ENCODE measurements around the gene PDE4D. TPM values are rescaled to one million over a fixed set of nuclear protein-coding genes. Genes with fewer than 3 reads are reported as not detected.

Gene PDE4D
- total RNA-seq, 1 donor from 2014 or later: 7.6 TPM

GRCh38 chr5:59433174-59433573 is 460.4 kb downstream of the PDE4D start:
- no peaks in the 10 kb centered on the region for H3K9me3 Mint-ChIP-seq (ENCODE audit: low read depth)
- TF ChIP-seq, protein P1, sequence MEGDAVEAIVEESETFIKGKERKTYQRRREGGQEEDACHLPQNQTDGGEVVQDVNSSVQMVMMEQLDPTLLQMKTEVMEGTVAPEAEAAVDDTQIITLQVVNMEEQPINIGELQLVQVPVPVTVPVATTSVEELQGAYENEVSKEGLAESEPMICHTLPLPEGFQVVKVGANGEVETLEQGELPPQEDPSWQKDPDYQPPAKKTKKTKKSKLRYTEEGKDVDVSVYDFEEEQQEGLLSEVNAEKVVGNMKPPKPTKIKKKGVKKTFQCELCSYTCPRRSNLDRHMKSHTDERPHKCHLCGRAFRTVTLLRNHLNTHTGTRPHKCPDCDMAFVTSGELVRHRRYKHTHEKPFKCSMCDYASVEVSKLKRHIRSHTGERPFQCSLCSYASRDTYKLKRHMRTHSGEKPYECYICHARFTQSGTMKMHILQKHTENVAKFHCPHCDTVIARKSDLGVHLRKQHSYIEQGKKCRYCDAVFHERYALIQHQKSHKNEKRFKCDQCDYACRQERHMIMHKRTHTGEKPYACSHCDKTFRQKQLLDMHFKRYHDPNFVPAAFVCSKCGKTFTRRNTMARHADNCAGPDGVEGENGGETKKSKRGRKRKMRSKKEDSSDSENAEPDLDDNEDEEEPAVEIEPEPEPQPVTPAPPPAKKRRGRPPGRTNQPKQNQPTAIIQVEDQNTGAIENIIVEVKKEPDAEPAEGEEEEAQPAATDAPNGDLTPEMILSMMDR (IDR thresholded peaks at IDR 0.05; ENCODE audit: unreplicated experiment): no peak
- no peak overlapping the region for H3K27ac Mint-ChIP-seq
- H3K36me3 Mint-ChIP-seq (ENCODE audit: insufficient read depth): no peaks in the 10 kb centered on the region
- DNase-seq (ENCODE audit: low spot score, unreplicated experiment): no peak
- no peak overlapping the region for H3K4me3 Mint-ChIP-seq (ENCODE audit: low read depth)
- H3K27me3 Mint-ChIP-seq: no peaks in the 10 kb centered on the region
- H3K4me1 Mint-ChIP-seq (ENCODE audit: low read depth): peaks cover 3% of the 10 kb centered on the region

- TF ChIP-seq, protein P1 (IDR thresholded peaks at IDR 0.05; ENCODE audit: unreplicated experiment): no peak
- no peak for DNase-seq (ENCODE audit: low spot score, unreplicated experiment)
- Mint-ChIP-seq H3K27me3 (no peaks in the 10 kb centered on the region), H3K36me3 (ENCODE audit: insufficient read depth) (no peaks in the 10 kb centered on the region), H3K4me1 (ENCODE audit: low read depth) (peaks cover 3% of the 10 kb centered on the region), H3K27ac (no peak overlapping the region), H3K4me3 (ENCODE audit: low read depth) (no peak overlapping the region), H3K9me3 (ENCODE audit: low read depth) (no peaks in the 10 kb centered on the region)
These were observed 463.4 kb downstream of the PDE4D start for GRCh38 chr5:59430066-59430685.

GRCh38 chr5:59428391-59428790 is 465.1 kb downstream of the PDE4D start:
- H3K4me3 Mint-ChIP-seq (ENCODE audit: low read depth): no peak overlapping the region
- no peak overlapping the region for H3K27ac Mint-ChIP-seq
- TF ChIP-seq, protein P1 (IDR thresholded peaks at IDR 0.05; ENCODE audit: unreplicated experiment): no peak
- DNase-seq (ENCODE audit: low spot score, unreplicated experiment): no peak
- no peaks in the 10 kb centered on the region for H3K27me3 Mint-ChIP-seq
- H3K4me1 Mint-ChIP-seq (ENCODE audit: low read depth): peaks cover 3% of the 10 kb centered on the region
- H3K36me3 Mint-ChIP-seq (ENCODE audit: insufficient read depth): no peaks in the 10 kb centered on the region
- H3K9me3 Mint-ChIP-seq (ENCODE audit: low read depth): no peaks in the 10 kb centered on the region

DNA sequence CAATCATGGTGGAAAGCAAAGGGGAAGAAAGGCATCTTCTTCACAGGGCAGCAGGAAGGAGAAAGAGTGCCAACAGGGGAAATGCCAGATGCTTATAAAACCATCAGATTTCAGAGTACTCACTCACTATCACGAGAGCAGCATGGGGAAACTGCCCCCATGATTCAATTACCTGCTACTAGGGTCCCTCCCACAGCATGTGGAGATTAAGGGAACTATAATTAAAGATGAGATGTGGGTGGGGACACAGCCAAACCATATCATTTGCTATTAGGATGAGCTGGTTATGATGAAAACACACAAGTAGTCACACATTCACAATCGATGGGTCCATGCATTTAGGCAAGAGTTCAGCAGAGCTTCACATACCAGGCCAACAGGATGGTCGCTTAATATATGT is 469.0 kb downstream of the PDE4D start:
- H3K4me1 Mint-ChIP-seq (ENCODE audit: low read depth): no peaks in the 10 kb centered on the region
- no peak for DNase-seq (ENCODE audit: low spot score, unreplicated experiment)
- H3K4me3 Mint-ChIP-seq (ENCODE audit: low read depth): no peak overlapping the region
- H3K36me3 Mint-ChIP-seq (ENCODE audit: insufficient read depth): no peaks in the 10 kb centered on the region
- H3K27ac Mint-ChIP-seq: no peak overlapping the region
- H3K9me3 Mint-ChIP-seq (ENCODE audit: low read depth): no peaks in the 10 kb centered on the region
- no peaks in the 10 kb centered on the region for H3K27me3 Mint-ChIP-seq
- TF ChIP-seq, protein P1 (IDR thresholded peaks at IDR 0.05; ENCODE audit: unreplicated experiment): no peak

GRCh38 chr5:59423021-59423420 is 470.5 kb downstream of the PDE4D start:
- TF ChIP-seq, protein P1 (IDR thresholded peaks at IDR 0.05; ENCODE audit: unreplicated experiment): no peak
- H3K4me1 Mint-ChIP-seq (ENCODE audit: low read depth): no peaks in the 10 kb centered on the region
- no peaks in the 10 kb centered on the region for H3K27me3 Mint-ChIP-seq
- H3K9me3 Mint-ChIP-seq (ENCODE audit: low read depth): no peaks in the 10 kb centered on the region
- no peak overlapping the region for H3K4me3 Mint-ChIP-seq (ENCODE audit: low read depth)
- H3K27ac Mint-ChIP-seq: no peak overlapping the region
- DNase-seq (ENCODE audit: low spot score, unreplicated experiment): no peak
- H3K36me3 Mint-ChIP-seq (ENCODE audit: insufficient read depth): no peaks in the 10 kb centered on the region

Data from progenitor cell of endocrine pancreas (in vitro differentiated cells).